ENCODE results near the gene BICD1.

BICD1 gene

DNA sequence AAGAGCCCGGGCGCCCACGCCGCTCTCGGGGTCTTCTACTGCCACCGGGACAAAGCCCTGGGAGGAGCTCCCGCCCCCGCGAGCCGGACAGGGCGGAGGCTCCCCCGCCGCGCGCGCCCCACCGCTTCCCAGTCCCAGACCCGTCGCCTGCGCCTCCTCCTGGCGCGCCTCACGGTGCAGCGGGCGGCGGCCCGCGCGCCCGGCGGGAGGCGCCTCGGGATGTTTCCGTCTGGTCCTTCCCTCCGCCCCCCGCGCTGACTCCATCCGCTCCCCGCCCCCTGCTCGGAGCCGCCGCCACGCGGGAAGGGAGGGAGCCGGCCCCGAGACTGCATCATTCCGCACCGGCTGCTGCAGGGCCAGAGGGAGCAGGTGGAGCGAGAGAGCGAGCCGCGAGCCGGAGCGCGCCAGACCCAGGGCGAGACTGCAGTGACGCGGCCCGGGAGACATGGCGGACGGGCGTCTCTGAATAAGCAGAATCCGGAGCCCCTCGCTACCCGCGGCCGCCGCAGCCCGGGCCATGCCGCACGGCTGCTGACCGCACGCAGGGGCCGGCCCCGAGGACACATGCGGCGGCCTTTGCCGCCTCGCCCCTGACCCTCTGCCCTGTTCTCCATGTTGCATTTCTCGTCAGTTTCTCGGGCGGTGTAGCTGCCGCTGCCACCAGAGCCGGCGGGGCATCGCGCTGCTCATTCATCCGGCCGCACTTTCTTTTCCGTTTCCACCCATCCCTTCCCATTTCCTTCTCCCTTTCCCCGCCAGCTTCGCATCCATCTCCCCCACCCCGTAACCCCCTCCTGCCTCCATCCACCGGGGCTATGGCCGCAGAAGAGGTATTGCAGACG lies at the start of gene BICD1:
Gene BICD1, plus strand, starts transcription at position 331 of the 842 bp plus-strand sequence. Its CDS starts 485 bp downstream, at position 816.
- TF ChIP-seq, protein P1, sequence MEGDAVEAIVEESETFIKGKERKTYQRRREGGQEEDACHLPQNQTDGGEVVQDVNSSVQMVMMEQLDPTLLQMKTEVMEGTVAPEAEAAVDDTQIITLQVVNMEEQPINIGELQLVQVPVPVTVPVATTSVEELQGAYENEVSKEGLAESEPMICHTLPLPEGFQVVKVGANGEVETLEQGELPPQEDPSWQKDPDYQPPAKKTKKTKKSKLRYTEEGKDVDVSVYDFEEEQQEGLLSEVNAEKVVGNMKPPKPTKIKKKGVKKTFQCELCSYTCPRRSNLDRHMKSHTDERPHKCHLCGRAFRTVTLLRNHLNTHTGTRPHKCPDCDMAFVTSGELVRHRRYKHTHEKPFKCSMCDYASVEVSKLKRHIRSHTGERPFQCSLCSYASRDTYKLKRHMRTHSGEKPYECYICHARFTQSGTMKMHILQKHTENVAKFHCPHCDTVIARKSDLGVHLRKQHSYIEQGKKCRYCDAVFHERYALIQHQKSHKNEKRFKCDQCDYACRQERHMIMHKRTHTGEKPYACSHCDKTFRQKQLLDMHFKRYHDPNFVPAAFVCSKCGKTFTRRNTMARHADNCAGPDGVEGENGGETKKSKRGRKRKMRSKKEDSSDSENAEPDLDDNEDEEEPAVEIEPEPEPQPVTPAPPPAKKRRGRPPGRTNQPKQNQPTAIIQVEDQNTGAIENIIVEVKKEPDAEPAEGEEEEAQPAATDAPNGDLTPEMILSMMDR (conservative IDR thresholded peaks at IDR 0.05; ENCODE audit: low read depth, low read length): no peak
- no peak for DNase-seq (ENCODE audit: low read depth)
- H3K4me3 ChIP-seq (ENCODE audit: low read length): peak within 1 kb of the TSS; percentile 88

DNA sequence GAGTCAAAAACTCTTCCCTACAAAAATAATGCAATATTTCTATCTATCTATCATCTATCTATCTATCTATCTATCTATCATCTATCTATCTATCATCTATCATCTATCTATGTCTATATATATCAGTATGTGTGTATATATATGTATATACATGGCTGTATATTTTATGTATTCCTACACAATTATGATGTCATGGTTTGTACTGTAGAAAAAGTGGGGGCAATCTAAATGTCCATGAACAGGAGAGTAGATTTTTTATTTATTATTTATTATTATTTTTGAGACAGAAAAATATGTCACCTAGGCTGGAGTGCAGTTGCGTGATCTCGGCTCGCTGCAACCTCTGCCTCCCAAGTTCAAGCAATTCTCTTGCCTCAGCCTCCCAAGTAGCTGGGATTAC lies 45.6 kb upstream of the BICD1 start:
- TF ChIP-seq, protein P1 (conservative IDR thresholded peaks at IDR 0.05; ENCODE audit: low read depth, low read length): no peak
- no peak overlapping the region for H3K4me3 ChIP-seq (ENCODE audit: low read length)
- no peak for DNase-seq (ENCODE audit: low read depth)

DNA sequence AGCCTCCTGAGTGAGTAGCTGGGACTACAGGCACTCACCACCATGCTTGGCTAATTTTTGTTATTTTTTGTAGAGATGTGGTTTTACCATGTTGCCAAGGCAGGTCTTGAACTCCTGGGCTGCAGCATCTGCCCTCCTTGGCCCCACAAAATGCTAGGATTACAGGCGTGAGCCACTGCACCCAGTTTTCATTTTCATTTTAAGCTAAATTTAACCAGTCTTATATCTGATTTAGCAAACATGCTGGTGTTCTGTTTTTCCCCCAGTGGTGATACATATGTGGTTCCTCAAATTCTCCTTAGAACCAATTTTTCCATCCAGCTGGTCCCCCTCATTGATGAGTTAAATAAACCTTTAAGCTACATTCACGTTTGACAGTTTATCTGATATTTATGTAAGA lies 43.8 kb upstream of the BICD1 start:
- H3K4me3 ChIP-seq (ENCODE audit: low read length): no peak overlapping the region
- no peak for DNase-seq (ENCODE audit: low read depth)
- TF ChIP-seq, protein P1 (conservative IDR thresholded peaks at IDR 0.05; ENCODE audit: low read depth, low read length): no peak

DNA sequence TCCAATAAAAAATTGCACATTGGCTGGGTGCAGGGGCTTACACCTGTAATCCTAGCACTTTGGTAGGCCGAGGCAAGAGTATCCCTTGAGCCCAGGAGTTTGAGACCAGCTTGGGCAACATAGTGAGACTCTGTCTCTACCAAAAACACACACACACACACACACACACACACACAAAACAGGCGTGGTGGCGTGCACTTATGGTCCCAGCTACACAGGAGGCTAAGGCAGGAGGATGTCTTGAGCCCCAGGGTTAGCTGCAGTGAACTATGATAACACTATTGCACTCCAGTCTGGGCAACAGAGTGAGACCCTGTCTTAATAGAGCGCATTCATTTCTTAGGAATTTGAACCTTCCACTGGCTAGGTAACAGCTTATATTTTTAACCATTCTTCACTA lies 42.9 kb upstream of the BICD1 start:
- TF ChIP-seq, protein P1 (conservative IDR thresholded peaks at IDR 0.05; ENCODE audit: low read depth, low read length): no peak
- H3K4me3 ChIP-seq (ENCODE audit: low read length): no peak overlapping the region
- DNase-seq (ENCODE audit: low read depth): no peak

DNA sequence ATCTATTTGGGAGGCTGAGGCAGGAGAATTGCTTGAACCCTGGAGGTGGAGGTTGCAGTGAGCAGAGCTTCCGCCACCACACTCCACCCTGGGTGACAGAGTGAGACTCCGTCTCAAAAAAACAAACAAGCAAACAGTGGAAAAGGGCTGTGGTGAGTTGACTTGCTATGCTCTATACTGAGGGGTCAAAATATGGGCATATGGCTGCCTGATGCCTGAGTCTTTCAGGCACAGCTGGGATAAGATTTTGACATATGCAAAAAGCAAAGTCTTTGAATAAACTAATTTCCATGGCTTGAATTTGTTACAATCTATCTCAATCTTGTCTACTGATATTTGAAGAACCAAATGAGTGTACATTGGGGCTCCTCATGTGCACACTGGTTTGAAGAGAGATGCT lies 40.4 kb upstream of the BICD1 start:
- DNase-seq (ENCODE audit: low read depth): no peak
- H3K4me3 ChIP-seq (ENCODE audit: low read length): no peak overlapping the region
- TF ChIP-seq, protein P1 (conservative IDR thresholded peaks at IDR 0.05; ENCODE audit: low read depth, low read length): no peak

DNA sequence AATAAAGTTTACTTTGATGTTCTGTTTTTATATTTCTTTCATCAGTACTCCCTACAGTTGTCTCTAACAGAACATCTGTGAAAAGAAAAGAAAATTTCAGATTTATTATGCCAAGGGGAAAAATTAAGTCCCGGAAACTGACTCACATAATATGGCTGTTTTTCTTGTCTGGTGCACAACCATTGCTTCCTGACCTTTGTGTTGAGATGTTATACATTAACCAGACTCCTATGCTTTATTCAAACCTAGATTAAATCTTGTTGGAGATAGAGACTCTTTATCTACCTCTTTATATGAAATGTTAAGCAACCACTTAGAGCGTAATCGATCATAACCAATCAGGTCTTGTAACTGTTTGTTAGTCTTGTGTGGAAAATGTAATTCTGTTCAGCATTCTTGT lies 37.6 kb upstream of the BICD1 start:
- TF ChIP-seq, protein P1 (conservative IDR thresholded peaks at IDR 0.05; ENCODE audit: low read depth, low read length): no peak
- no peak overlapping the region for H3K4me3 ChIP-seq (ENCODE audit: low read length)
- DNase-seq (ENCODE audit: low read depth): no peak

DNA sequence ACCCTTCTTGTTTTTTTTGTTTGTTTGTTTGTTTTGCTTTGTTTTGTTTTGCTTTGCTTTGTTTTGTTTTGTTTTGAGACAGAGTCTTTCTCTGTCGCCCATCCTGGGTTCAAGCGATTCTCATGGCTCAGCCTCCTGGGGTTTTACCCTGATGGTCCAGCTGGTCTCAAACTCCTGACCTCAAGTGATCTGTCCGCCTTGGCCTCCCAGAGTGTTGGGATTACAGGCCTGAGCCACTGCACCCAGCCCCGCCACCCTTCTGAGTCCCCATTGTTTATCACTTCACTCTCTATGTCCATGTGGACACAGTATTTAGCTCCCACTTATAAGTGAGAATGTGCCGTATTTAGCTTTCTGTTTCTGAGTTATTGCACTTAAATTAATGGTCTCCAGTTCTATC lies 36.9 kb upstream of the BICD1 start:
- DNase-seq (ENCODE audit: low read depth): no peak
- no peak overlapping the region for H3K4me3 ChIP-seq (ENCODE audit: low read length)
- TF ChIP-seq, protein P1 (conservative IDR thresholded peaks at IDR 0.05; ENCODE audit: low read depth, low read length): no peak
